Karpas-422 (cell line): Measurements from ENCODE around the gene FOXD4L6. TPM values are rescaled to one million over a fixed set of nuclear protein-coding genes. Genes with fewer than 3 reads are reported as not detected.
"Not testable (repeated sequence)": the region's sequence is repeated elsewhere in the genome, so short reads cannot be mapped to it uniquely, and the experiment has no call there.

Source experiments
- DNase-seq: peaks from one replicate; pipeline ENCODE4 v3.0.0-alpha.2; 2015
- H2AFZ ChIP-seq: fragments of 200-600 bp; sonication (generic); 2 replicates; pipeline ENCODE4 v1.6.1; 2014; ENCODE audit warnings: antibody characterized with exemption, low read length, mixed read lengths
- H3K27ac ChIP-seq: fragments of 200-600 bp; sonication (generic); 2 replicates; pipeline ENCODE4 v1.5.1; 2014; ENCODE audit warnings: mild to moderate bottlenecking, low read length, moderate library complexity
- H3K27me3 ChIP-seq: fragments of 200-600 bp; sonication (generic); 2 replicates; pipeline ENCODE4 v1.6.1; 2014; ENCODE audit warnings: low read length, mixed read lengths
- H3K36me3 ChIP-seq: fragments of 200-600 bp; sonication (generic); 2 replicates; pipeline ENCODE4 v1.6.1; 2014; ENCODE audit warnings: low read length, mixed read lengths; ENCODE audit not compliant: insufficient read depth
- H3K4me1 ChIP-seq: fragments of 200-600 bp; sonication (generic); 2 replicates; pipeline ENCODE4 v1.6.1; 2014; ENCODE audit warnings: mild to moderate bottlenecking, low read length, mixed read lengths
- H3K4me2 ChIP-seq: fragments of 200-600 bp; sonication (generic); 2 replicates; pipeline ENCODE4 v1.6.1; 2014; ENCODE audit warnings: low read length, low read depth, mild to moderate bottlenecking; ENCODE audit not compliant: poor library complexity, severe bottlenecking
- H3K4me3 ChIP-seq: fragments of 200-600 bp; sonication (generic); 2 replicates; pipeline ENCODE4 v1.5.1; 2014; ENCODE audit warnings: mild to moderate bottlenecking, antibody characterized with exemption, low read length, mixed read lengths
- H3K79me2 ChIP-seq: fragments of 200-600 bp; sonication (generic); 2 replicates; pipeline ENCODE4 v1.6.1; 2014; ENCODE audit warnings: mild to moderate bottlenecking, low read length, mixed read lengths
- H3K9ac ChIP-seq: fragments of 200-600 bp; sonication (generic); 2 replicates; pipeline ENCODE4 v1.6.0; 2014; ENCODE audit warnings: low read length
- H3K9me2 ChIP-seq: fragments of 200-600 bp; sonication (generic), shearing (Covaris generic); replicated peaks from 2 replicates; pipeline ENCODE4 v1.6.0; 2014; ENCODE audit warnings: mild to moderate bottlenecking, low read length, moderate library complexity; ENCODE audit not compliant: insufficient read depth
- H3K9me3 ChIP-seq: fragments of 300-700, 200-600 bp; sonication (generic); 2 replicates; pipeline ENCODE4 v1.6.1; 2014; ENCODE audit warnings: low read length, mixed read lengths
- H4K20me1 ChIP-seq: fragments of 200-600 bp; sonication (generic); 2 replicates; pipeline ENCODE4 v1.6.1; 2014; ENCODE audit warnings: mild to moderate bottlenecking, antibody characterized with exemption, low read length, low read depth; ENCODE audit not compliant: insufficient read depth
- total RNA-seq: library from RNA; depleted of rRNA; stranded (reverse); fragments of >200 nt; shearing (Covaris generic); gene quantifications from 2 replicates; pipeline ENCODE4 v1.2.3, GENCODE V29; 2014; ENCODE audit warnings: low replicate concordance; rRNA removed

Gene FOXD4L6
- total RNA-seq, result 0.30 and 1.5 TPM in 2 replicates

DNA sequence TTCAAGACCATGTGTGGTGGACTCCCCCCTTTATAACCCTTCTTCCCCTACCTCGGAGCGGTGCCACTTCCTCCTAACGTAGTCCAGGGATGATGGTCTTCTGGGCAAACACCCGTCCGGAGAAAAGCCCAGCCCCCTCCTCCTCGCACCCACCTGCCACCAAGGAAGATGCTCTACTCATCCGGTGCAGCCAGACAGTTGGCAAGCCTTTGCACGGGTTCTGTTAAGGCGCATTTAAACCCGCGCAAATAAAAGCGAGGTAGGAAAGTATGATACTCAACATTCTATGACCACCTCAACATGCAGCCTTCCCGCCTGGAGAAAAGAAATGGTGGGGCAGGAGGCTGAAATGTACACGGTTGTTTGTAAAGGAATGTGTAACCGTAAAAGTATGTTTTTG is at the start of gene FOXD4L6:
FOXD4L6 (minus strand) TSS at position 101 of the 400 bp plus-strand sequence. CDS start 298 bp downstream, outside the sequence.
- not testable (repeated sequence) for H3K4me2 ChIP-seq, DNase-seq, H4K20me1 ChIP-seq, H3K9me3 ChIP-seq, H3K9me2 ChIP-seq, H3K4me1 ChIP-seq, H3K4me3 ChIP-seq, H3K27ac ChIP-seq, H3K9ac ChIP-seq, H3K79me2 ChIP-seq, H3K36me3 ChIP-seq, H2AFZ ChIP-seq, H3K27me3 ChIP-seq

DNA sequence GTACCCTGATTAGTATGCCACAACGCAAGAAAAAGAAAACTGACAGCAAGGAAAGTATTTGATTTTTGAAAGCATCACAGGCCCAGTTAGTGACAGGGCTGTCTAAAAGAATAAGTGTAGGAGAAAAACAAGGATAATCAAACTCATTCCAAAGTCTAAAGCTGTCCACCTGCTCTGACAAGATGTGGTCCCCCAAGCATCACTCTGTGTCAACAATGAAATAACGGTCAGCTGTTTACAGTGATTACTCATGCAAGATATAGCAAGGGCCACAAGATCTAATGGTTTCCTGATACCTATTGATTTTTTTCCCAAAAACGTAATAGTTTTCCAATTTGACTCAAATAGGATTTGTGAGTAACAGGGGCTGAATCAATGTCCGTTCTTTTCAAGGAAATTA is 46.5 kb upstream of the FOXD4L6 start:
- not testable (repeated sequence) for H3K9me2 ChIP-seq, H3K27me3 ChIP-seq, H3K9me3 ChIP-seq, DNase-seq, H2AFZ ChIP-seq, H3K4me3 ChIP-seq, H3K9ac ChIP-seq, H4K20me1 ChIP-seq, H3K4me2 ChIP-seq, H3K79me2 ChIP-seq, H3K27ac ChIP-seq, H3K4me1 ChIP-seq, H3K36me3 ChIP-seq

DNA sequence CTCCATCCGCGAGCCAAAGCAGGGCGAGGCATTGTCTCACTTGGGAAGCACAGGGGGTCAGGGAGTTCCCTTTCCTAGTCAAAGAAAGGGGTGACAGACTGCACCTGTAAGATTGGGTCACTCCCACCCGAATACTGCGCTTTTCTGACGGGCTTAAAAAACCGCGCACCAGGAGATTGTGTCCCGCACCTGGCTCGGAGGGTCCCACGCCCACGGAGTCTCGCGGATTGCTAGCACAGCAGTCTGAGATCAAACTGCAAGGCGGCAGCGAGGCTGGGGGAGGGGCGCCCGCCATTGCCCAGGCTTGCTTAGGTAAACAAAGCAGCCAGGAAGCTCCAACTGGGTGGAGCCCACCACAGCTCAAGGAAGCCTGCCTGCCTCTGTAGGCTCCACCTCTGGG is 21.6 kb upstream of the FOXD4L6 start:
- H3K4me1 ChIP-seq, H2AFZ ChIP-seq, H3K27me3 ChIP-seq, H3K27ac ChIP-seq, H3K9me3 ChIP-seq, H3K36me3 ChIP-seq, H3K9ac ChIP-seq, H3K4me3 ChIP-seq, H3K9me2 ChIP-seq, DNase-seq, H3K79me2 ChIP-seq, H3K4me2 ChIP-seq, H4K20me1 ChIP-seq: not testable (repeated sequence)

DNA sequence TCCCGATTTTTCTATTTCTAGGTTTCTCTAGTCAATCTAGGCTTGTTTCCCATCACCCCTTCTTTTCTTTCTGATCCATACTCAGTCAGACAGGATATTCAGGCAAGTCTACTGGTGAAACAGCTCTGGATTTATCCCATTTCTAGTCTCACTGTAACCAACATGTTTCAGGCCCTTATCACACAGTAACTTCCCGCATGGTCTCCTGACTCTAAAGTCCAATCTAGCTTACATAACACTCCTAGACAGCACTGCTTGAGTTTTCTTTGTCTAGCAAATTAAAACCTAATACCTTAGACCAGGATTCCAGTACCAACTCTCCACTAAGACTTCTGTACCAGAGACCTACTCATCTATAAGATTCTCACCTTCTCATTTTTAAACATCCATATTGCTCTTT is 13.4 kb upstream of the FOXD4L6 start:
- not testable (repeated sequence) for H3K4me1 ChIP-seq, H3K9ac ChIP-seq, H3K9me3 ChIP-seq, H3K79me2 ChIP-seq, H2AFZ ChIP-seq, H3K27ac ChIP-seq, H4K20me1 ChIP-seq, DNase-seq, H3K9me2 ChIP-seq, H3K4me3 ChIP-seq, H3K36me3 ChIP-seq, H3K27me3 ChIP-seq, H3K4me2 ChIP-seq

DNA sequence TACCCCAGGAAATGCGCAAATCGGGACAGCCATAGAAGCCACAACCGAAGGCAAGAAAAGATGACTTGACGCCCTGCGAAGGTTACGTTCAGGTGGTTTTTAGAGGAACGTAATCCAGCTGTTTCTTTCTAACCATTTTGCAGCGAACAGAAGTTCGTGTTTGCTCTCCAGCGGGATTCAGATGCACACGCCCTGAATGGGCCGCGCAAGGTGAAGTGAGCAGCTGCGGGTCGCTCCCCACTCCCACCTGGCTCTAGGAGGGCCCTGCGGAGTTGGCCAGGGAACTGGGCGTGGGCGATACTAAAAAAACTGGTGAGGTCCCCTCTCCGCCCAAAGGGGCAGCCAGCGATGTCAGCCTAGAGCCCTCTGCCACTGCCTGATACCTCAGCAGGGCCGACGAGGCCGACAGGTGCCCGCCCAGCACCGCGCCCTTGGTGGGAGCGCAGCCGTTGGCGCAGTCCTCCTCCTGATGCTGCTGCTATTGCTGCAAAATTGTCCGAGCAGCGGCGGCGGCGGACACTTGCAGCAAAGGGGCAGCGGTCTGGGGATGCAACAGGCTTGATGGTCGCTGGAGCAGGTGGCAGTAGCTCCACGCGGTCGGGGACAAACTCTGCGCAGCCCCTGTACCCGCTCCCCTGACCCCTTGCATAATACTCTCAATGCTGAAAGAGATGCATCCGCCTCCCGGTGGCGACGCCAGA is 1.6 kb downstream of the FOXD4L6 start:
- not testable (repeated sequence) for H4K20me1 ChIP-seq, H3K9me2 ChIP-seq, H3K9ac ChIP-seq, DNase-seq, H2AFZ ChIP-seq, H3K9me3 ChIP-seq, H3K27ac ChIP-seq, H3K4me1 ChIP-seq, H3K4me3 ChIP-seq, H3K4me2 ChIP-seq, H3K36me3 ChIP-seq, H3K27me3 ChIP-seq, H3K79me2 ChIP-seq

DNA sequence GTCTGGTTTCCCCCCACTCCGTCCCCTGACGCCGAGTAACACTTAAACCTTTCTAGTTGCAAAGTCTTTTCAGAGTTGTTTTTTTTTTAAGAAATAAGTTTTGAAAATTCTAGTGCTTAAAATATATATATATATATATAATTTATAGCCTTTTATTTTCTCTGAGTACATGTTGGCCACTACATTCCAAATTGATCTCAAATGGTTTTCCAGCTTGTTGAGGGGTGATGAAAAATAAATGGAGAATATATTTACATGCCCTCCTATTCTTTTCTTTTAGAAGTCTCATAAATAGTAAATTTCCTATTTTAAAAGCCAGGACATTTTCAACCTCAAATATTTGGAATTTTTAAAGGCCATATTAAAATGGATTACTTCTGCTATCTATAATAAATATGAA is 2.5 kb downstream of the FOXD4L6 start:
- H2AFZ ChIP-seq, H3K9ac ChIP-seq, H3K4me1 ChIP-seq, H4K20me1 ChIP-seq, H3K9me2 ChIP-seq, H3K27me3 ChIP-seq, H3K4me2 ChIP-seq, H3K27ac ChIP-seq, H3K9me3 ChIP-seq, H3K4me3 ChIP-seq, DNase-seq, H3K36me3 ChIP-seq, H3K79me2 ChIP-seq: not testable (repeated sequence)

DNA sequence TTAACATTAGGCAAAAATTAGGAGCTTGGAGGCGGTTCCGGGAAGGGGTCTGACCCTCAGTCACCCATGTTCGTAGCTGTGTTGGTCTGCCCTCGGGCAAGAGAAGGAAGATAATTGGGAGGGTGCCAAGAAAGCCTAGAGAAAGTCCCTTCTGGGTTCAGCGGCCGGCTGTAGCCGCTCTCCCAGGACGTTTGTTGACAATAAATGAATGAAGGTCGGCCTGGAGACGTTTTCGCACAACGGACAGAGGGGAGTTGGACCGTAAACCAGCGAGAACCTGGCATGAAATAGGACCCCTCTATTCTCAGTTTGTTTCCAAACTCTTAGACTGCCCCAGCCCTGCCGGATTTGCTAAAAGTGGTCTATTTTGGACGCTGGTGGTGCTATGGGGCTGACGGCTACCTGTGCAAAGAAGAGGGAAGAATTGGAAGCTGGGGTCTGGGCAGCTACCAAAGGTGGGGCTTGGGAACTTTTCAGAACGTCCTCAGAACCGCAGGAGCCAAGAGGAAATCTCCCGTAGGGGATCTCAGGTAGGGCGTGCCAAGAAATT is 3.3 kb downstream of the FOXD4L6 start:
- not testable (repeated sequence) for H3K9me3 ChIP-seq, H3K4me2 ChIP-seq, H3K4me1 ChIP-seq, H3K27me3 ChIP-seq, H3K4me3 ChIP-seq, H3K9ac ChIP-seq, H3K27ac ChIP-seq, H3K36me3 ChIP-seq, H3K9me2 ChIP-seq, H2AFZ ChIP-seq, DNase-seq, H3K79me2 ChIP-seq, H4K20me1 ChIP-seq

DNA sequence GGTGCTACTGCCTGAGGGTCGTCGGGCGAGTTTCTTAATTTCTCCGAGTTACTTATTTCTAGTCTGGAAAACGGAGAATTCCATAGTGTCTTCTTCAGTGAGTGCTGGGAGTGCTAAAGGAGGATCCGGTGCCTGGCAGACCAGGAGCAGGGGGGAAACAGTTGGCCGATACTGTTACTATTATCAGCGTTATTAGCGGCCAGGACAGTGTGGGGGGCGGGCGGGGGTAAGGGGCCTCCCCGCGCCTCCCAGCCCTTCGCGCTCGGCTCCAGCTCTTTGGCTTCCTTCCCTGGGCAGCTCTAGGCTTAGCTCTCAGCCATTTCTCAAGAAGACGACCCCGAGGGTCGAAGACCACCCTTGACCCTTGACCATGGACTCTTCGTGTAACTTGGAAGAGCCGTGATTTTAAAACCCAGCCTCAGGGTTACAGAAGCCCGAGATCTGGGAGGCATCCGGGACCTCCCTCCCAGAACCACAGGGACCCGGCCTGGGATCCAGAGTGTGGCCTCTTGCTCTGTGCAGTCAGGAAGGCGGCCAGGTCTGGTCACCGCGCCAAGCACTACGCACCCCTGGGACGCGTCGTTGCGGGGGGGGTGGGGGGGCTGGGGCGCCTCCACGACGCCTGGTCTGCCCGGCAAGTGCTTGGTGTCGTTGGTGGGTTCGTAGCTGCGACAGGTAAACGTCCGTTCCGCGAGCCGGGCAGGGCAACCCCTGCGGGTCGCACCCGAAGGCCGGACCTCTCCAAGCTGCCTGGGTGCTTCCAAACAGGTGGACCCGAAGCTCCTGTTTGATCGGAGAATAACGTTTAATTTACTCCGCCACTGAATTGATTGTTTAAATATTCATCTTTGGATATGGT is 4.0 kb downstream of the FOXD4L6 start:
- H3K9me2 ChIP-seq, H3K27ac ChIP-seq, H2AFZ ChIP-seq, DNase-seq, H3K4me1 ChIP-seq, H3K4me2 ChIP-seq, H4K20me1 ChIP-seq, H3K79me2 ChIP-seq, H3K4me3 ChIP-seq, H3K36me3 ChIP-seq, H3K9ac ChIP-seq, H3K27me3 ChIP-seq, H3K9me3 ChIP-seq: not testable (repeated sequence)
